ENCODE results near the gene ANKRD33B. TPM values are rescaled to one million over a fixed set of nuclear protein-coding genes. Genes with fewer than 3 reads are reported as not detected.

Gene ANKRD33B
- total RNA-seq, 1 experiment from 2014 or later, result 10.9 TPM

DNA sequence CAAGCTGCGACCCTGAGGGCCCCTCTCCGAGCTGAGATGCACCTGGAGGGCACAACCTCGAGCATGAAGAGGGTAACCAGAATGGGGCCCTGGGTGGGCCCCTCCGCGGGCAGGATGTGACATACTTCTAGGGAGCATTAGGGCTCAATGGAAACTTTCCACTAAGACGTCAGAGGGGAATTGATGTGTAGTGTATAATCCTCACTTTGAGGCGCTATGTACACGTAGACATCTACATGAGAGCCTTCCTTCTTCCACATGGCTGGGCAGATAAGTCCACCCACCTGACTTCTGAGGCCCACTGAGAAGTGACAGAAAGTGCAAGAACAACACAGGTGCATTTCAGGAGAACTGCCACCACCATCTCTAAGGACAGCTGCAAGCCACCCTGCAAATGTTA is 136.1 kb downstream of the ANKRD33B start:
- H3K27ac ChIP-seq (ENCODE audit: low read depth, low read length), result no peak overlapping the region
- POLR2A ChIA-PET, result no interaction called here
- H3K9me3 ChIP-seq (ENCODE audit: control insufficient read depth in 1 of 2, insufficient read depth in 1 of 2, low read depth in 1 of 2, low read length in 2 of 2), result no peaks in the 10 kb centered on the region

More for the DNA sequence above, 136.1 kb downstream of the ANKRD33B start:
- H3K4me1 ChIP-seq (ENCODE audit: control insufficient read depth in 1 of 2, insufficient read depth in 2 of 2, low read length in 2 of 2), result peaks cover 43 to 45% of the 10 kb centered on the region in 2 experiments
- no peaks in the 10 kb centered on the region for H3K9me2 ChIP-seq (ENCODE audit: insufficient read depth)
- DNase-seq (ENCODE audit: low read depth, low spot score) (no peak), ATAC-seq (no peak)
- ChIA-PET CTCF (no interaction called here), RAD21 (ENCODE audit: low non-redundant PET in 1 of 2, low total read pairs in 2 of 2, uncharacterized antibody in 2 of 2, unreplicated experiment in 2 of 2) (no interaction called here)
- TF ChIP-seq CBX3 (IDR thresholded peaks at IDR 0.05; ENCODE audit: low read depth) (no peak), CEBPB (IDR thresholded peaks at IDR 0.05; ENCODE audit: low read depth) (no peak), EZH2phosphoT487 (IDR thresholded peaks at IDR 0.05; ENCODE audit: borderline replicate concordance) (no peak), YY1 (IDR thresholded peaks at IDR 0.05; ENCODE audit: extremely low read depth, insufficient replicate concordance, low read depth, low read length) (no peak), EGR1 (IDR thresholded peaks at IDR 0.05; ENCODE audit: low read depth) (no peak), RAD21 (IDR thresholded peaks at IDR 0.05; ENCODE audit: low read depth) (no peak), SP1 (IDR thresholded peaks at IDR 0.05; ENCODE audit: low read depth) (no peak), ZNF274 (IDR thresholded peaks at IDR 0.05; ENCODE audit: low read depth, low read length) (no peak), POLR2A (IDR thresholded peaks at IDR 0.05; ENCODE audit: borderline replicate concordance, extremely low read depth, insufficient read depth, insufficient read length) (no peak), SIN3A (IDR thresholded peaks at IDR 0.05; ENCODE audit: low read depth) (no peak), FOSL1 (IDR thresholded peaks at IDR 0.05; ENCODE audit: low read depth) (no peak), ELF1 (IDR thresholded peaks at IDR 0.05; ENCODE audit: borderline replicate concordance, low read depth) (no peak), JUND (IDR thresholded peaks at IDR 0.05) (no peak), TCF7L2 (IDR thresholded peaks at IDR 0.05; ENCODE audit: borderline replicate concordance, extremely low read depth, insufficient read depth, insufficient read length) (no peak), POLR2AphosphoS5 (IDR thresholded peaks at IDR 0.05; ENCODE audit: low read depth, low read length) (no peak)
- TF ChIP-seq, protein P1, sequence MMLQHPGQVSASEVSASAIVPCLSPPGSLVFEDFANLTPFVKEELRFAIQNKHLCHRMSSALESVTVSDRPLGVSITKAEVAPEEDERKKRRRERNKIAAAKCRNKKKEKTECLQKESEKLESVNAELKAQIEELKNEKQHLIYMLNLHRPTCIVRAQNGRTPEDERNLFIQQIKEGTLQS (IDR thresholded peaks at IDR 0.05), result no peak
- TF ChIP-seq, protein P2, sequence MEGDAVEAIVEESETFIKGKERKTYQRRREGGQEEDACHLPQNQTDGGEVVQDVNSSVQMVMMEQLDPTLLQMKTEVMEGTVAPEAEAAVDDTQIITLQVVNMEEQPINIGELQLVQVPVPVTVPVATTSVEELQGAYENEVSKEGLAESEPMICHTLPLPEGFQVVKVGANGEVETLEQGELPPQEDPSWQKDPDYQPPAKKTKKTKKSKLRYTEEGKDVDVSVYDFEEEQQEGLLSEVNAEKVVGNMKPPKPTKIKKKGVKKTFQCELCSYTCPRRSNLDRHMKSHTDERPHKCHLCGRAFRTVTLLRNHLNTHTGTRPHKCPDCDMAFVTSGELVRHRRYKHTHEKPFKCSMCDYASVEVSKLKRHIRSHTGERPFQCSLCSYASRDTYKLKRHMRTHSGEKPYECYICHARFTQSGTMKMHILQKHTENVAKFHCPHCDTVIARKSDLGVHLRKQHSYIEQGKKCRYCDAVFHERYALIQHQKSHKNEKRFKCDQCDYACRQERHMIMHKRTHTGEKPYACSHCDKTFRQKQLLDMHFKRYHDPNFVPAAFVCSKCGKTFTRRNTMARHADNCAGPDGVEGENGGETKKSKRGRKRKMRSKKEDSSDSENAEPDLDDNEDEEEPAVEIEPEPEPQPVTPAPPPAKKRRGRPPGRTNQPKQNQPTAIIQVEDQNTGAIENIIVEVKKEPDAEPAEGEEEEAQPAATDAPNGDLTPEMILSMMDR (IDR thresholded peaks at IDR 0.05 in 2 of 3, conservative IDR thresholded peaks at IDR 0.05 in 1 of 3; ENCODE audit: borderline replicate concordance in 1 of 3, insufficient read depth in 1 of 3, low read depth in 2 of 3, low read length in 2 of 3), result no peak
- TF ChIP-seq, protein P3, sequence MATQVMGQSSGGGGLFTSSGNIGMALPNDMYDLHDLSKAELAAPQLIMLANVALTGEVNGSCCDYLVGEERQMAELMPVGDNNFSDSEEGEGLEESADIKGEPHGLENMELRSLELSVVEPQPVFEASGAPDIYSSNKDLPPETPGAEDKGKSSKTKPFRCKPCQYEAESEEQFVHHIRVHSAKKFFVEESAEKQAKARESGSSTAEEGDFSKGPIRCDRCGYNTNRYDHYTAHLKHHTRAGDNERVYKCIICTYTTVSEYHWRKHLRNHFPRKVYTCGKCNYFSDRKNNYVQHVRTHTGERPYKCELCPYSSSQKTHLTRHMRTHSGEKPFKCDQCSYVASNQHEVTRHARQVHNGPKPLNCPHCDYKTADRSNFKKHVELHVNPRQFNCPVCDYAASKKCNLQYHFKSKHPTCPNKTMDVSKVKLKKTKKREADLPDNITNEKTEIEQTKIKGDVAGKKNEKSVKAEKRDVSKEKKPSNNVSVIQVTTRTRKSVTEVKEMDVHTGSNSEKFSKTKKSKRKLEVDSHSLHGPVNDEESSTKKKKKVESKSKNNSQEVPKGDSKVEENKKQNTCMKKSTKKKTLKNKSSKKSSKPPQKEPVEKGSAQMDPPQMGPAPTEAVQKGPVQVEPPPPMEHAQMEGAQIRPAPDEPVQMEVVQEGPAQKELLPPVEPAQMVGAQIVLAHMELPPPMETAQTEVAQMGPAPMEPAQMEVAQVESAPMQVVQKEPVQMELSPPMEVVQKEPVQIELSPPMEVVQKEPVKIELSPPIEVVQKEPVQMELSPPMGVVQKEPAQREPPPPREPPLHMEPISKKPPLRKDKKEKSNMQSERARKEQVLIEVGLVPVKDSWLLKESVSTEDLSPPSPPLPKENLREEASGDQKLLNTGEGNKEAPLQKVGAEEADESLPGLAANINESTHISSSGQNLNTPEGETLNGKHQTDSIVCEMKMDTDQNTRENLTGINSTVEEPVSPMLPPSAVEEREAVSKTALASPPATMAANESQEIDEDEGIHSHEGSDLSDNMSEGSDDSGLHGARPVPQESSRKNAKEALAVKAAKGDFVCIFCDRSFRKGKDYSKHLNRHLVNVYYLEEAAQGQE (IDR thresholded peaks at IDR 0.05; ENCODE audit: low read depth), result no peak
- TF ChIP-seq, protein P4, sequence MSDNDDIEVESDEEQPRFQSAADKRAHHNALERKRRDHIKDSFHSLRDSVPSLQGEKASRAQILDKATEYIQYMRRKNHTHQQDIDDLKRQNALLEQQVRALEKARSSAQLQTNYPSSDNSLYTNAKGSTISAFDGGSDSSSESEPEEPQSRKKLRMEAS (IDR thresholded peaks at IDR 0.05), result no peak
- H3K36me3 ChIP-seq (ENCODE audit: control insufficient read depth in 1 of 2, insufficient read depth in 2 of 2, low read length in 2 of 2), result no peaks in the 10 kb centered on the region
- intact Hi-C loops (cut with micrococcal nuclease), result loop anchor here (5.0 kb wide), 5 partner anchors 62 to 1322 kb away; partner anchors contain the start of gene DAP
- no peak overlapping the region for H3K4me2 ChIP-seq (ENCODE audit: low read length)
- no TSS peak for BruUV-seq (replicated peaks)
- no peak overlapping the region for H3K4me3 ChIP-seq (replicated peaks in 1 of 2; ENCODE audit: low read depth in 1 of 2, low read length in 2 of 2)
- no peaks in the 10 kb centered on the region for H4K20me1 ChIP-seq (ENCODE audit: insufficient read depth)
- H3K9ac ChIP-seq (ENCODE audit: low read length), result no peak overlapping the region
- no peaks in the 10 kb centered on the region; the same call in 1 of the 2 replicates for H3K79me2 ChIP-seq (ENCODE audit: insufficient read depth, low read length)
- H2AFZ ChIP-seq (ENCODE audit: low read depth, low read length, poor library complexity, severe bottlenecking), result no peak overlapping the region
- no peaks in the 10 kb centered on the region for H3K27me3 ChIP-seq (ENCODE audit: insufficient read depth, low read length)

Data from HCT116 (cell line).